IMR-90 (cell line): ENCODE results near the gene ZNF80. TPM values are rescaled to one million over a fixed set of nuclear protein-coding genes. Genes with fewer than 3 reads are reported as not detected.
A peak's percentile ranks its signal among the peaks of the same experiment; 100 is the strongest.

Experiments
- ATAC-seq: fragments of 200-7000 bp; cut with Tn5 transposase; 2 replicates; pipeline ENCODE4 v1.9.1; 2020; ENCODE audit warnings: low read depth, mild to moderate bottlenecking, moderate library complexity
- BruUV-seq: library from RNA; stranded (reverse); fragments of 400-500 nt; replicated peaks from 2 replicates; lab custom pipeline; 2021; lab: Mats Ljungman, UMichigan
- CTCF ChIA-PET: fragments of 300-600 bp; formaldehyde crosslinking; extraction: SDS; loops from one replicate; lab custom pipeline; 2021; ENCODE audit warnings: antibody characterized with exemption; lab: Yijun Ruan, JAX
- POLR2A ChIA-PET: fragments of 300-600 bp; sonication (Branson Sonifier 250); formaldehyde crosslinking; loops from one replicate; lab custom pipeline; 2022; ENCODE audit warnings: antibody characterized with exemption; ENCODE audit not compliant: unreplicated experiment; lab: Charles Lee
- DNase-seq: peaks from one replicate; pipeline ENCODE4 v3.0.0; 2013
- H2AFZ ChIP-seq: replicated peaks from 2 replicates; pipeline ENCODE3; 2013; ENCODE audit warnings: low read length, mild to moderate bottlenecking; ENCODE audit not compliant: poor library complexity
- H2AK5ac ChIP-seq: 2 replicates; pipeline ENCODE4 v1.6.1; 2013; ENCODE audit warnings: low read depth, low read length, inconsistent platforms
- H2AK9ac ChIP-seq: replicated peaks from 2 replicates; pipeline ENCODE3; 2013; ENCODE audit warnings: mild to moderate bottlenecking, low read depth, low read length, moderate library complexity; ENCODE audit not compliant: poor library complexity
- H2BK120ac ChIP-seq: 2 replicates; pipeline ENCODE4 v1.6.1; 2013; ENCODE audit warnings: low read depth, low read length, inconsistent platforms
- H2BK15ac ChIP-seq: 3 replicates; pipeline ENCODE4 v1.6.1; 2013; ENCODE audit warnings: low read depth, low read length, inconsistent platforms
- H2BK20ac ChIP-seq: 2 replicates; pipeline ENCODE4 v1.6.1; 2013; ENCODE audit warnings: low read depth, mild to moderate bottlenecking, inconsistent platforms, low read length, moderate library complexity
- H2BK5ac ChIP-seq: 2 replicates; pipeline ENCODE4 v1.6.1; 2013; ENCODE audit warnings: mild to moderate bottlenecking, low read depth, low read length, inconsistent platforms; ENCODE audit not compliant: poor library complexity, severe bottlenecking
- H3K14ac ChIP-seq: replicated peaks from 2 replicates; pipeline ENCODE4 v1.6.1; 2013; ENCODE audit warnings: low read depth, low read length, inconsistent platforms
- H3K18ac ChIP-seq: 2 replicates; pipeline ENCODE4 v1.6.1; 2013; ENCODE audit warnings: low read depth, low read length, control low read depth
- H3K23ac ChIP-seq: 2 replicates; pipeline ENCODE4 v1.6.1; 2013; ENCODE audit warnings: low read depth, low read length, inconsistent platforms
- H3K27ac ChIP-seq: 2 replicates; pipeline ENCODE4 v1.5.1; 2013; ENCODE audit warnings: mild to moderate bottlenecking, control low read depth, low read length; ENCODE audit not compliant: insufficient read depth
- H3K27me3 ChIP-seq: 2 replicates; pipeline ENCODE4 v1.6.1; 2013; ENCODE audit warnings: low read length; ENCODE audit not compliant: control insufficient read depth, insufficient read depth
- H3K36me3 ChIP-seq: 2 replicates; pipeline ENCODE4 v1.6.1; 2013; ENCODE audit warnings: low read length, mixed read lengths; ENCODE audit not compliant: control insufficient read depth, insufficient read depth
- H3K4ac ChIP-seq: 2 replicates; pipeline ENCODE4 v1.6.1; 2013; ENCODE audit warnings: low read depth, low read length, inconsistent platforms
- H3K4me1 ChIP-seq: 2 replicates; pipeline ENCODE4 v1.6.1; 2013; ENCODE audit warnings: low read length, mixed read lengths; ENCODE audit not compliant: control insufficient read depth, insufficient read depth
- H3K4me2 ChIP-seq: 2 replicates; pipeline ENCODE4 v1.6.1; 2013; ENCODE audit warnings: low read depth, mild to moderate bottlenecking, control low read depth, low read length, moderate library complexity
- H3K4me3 ChIP-seq: 2 replicates; pipeline ENCODE4 v1.5.1; 2013; ENCODE audit warnings: low read depth, mild to moderate bottlenecking, control low read depth, low read length, moderate library complexity; ENCODE audit not compliant: insufficient read depth
- H3K56ac ChIP-seq: 2 replicates; pipeline ENCODE4 v1.6.1; 2013; ENCODE audit warnings: low read length, inconsistent platforms; ENCODE audit not compliant: insufficient read depth; ENCODE audit errors: extremely low read depth
- H3K79me1 ChIP-seq, 2 experiments: 2 replicates each; pipeline ENCODE4 v1.6.1; 2013; ENCODE audit warnings: low read length in 2 of 2, inconsistent platforms in 1 of 2, low read depth in 1 of 2
- H3K9ac ChIP-seq: 2 replicates; pipeline ENCODE4 v1.6.1; 2013; ENCODE audit warnings: low read depth, low read length, control low read depth
- H3K9me1 ChIP-seq: 2 replicates; pipeline ENCODE4 v1.6.1; 2013; ENCODE audit warnings: low read length, inconsistent platforms; ENCODE audit not compliant: insufficient read depth
- H3K9me3 ChIP-seq: 2 replicates; pipeline ENCODE4 v1.6.1; 2013; ENCODE audit warnings: low read length; ENCODE audit not compliant: control insufficient read depth, insufficient read depth
- H4K20me1 ChIP-seq: 2 replicates; pipeline ENCODE4 v1.6.1; 2013; ENCODE audit warnings: low read length, inconsistent platforms; ENCODE audit not compliant: insufficient read depth
- H4K5ac ChIP-seq: 2 replicates; pipeline ENCODE4 v1.6.1; 2013; ENCODE audit warnings: mild to moderate bottlenecking, low read depth, low read length, control low read depth
- H4K8ac ChIP-seq, 2 experiments: 2 replicates each; pipeline ENCODE4 v1.6.1; 2013; ENCODE audit warnings: low read depth in 2 of 2, low read length in 2 of 2, control low read depth in 1 of 2, inconsistent platforms in 1 of 2
- H4K91ac ChIP-seq: 2 replicates; pipeline ENCODE4 v1.6.1; 2013; ENCODE audit warnings: low read depth, low read length, inconsistent platforms; ENCODE audit not compliant: insufficient read depth
- BHLHE40 ChIP-seq: fragments of 150-350 bp; IDR thresholded peaks from 2 replicates; pipeline ENCODE4 v1.6.1; 2016; ENCODE audit warnings: mild to moderate bottlenecking, low read depth, low read length
- CEBPB ChIP-seq: IDR thresholded peaks from 2 replicates; pipeline ENCODE4 v1.6.1; 2012; ENCODE audit warnings: low read depth, low read length, improper control_type of control experiment
- CHD1 ChIP-seq: IDR thresholded peaks from 2 replicates; pipeline ENCODE4 v1.6.1; 2012; ENCODE audit warnings: low read depth, low read length, improper control_type of control experiment
- ELK1 ChIP-seq: fragments of 150-350 bp; IDR thresholded peaks from 2 replicates; pipeline ENCODE4 v1.6.1; 2016; ENCODE audit warnings: low read depth, mild to moderate bottlenecking, low read length, moderate library complexity, borderline replicate concordance
- FOS ChIP-seq: fragments of 150-350 bp; IDR thresholded peaks from 2 replicates; pipeline ENCODE4 v1.6.1; 2016; ENCODE audit warnings: low read depth, low read length
- MAFK ChIP-seq: IDR thresholded peaks from 2 replicates; pipeline ENCODE4 v1.6.1; 2012; ENCODE audit warnings: low read depth, low read length, improper control_type of control experiment
- MAZ ChIP-seq: IDR thresholded peaks from 2 replicates; pipeline ENCODE4 v1.6.1; 2012; ENCODE audit warnings: low read depth, mild to moderate bottlenecking, low read length, improper control_type of control experiment, moderate library complexity, borderline replicate concordance
- MXI1 ChIP-seq: IDR thresholded peaks from 2 replicates; pipeline ENCODE4 v1.6.1; 2012; ENCODE audit warnings: low read depth, mild to moderate bottlenecking, low read length, moderate library complexity, borderline replicate concordance
- NFE2L2 ChIP-seq: fragments of 150-350 bp; IDR thresholded peaks from 2 replicates; pipeline ENCODE4 v1.6.1; 2016; ENCODE audit warnings: low read depth, mild to moderate bottlenecking, low read length
- POLR2A ChIP-seq: IDR thresholded peaks from 2 replicates; pipeline ENCODE4 v1.6.1; 2012; ENCODE audit warnings: mild to moderate bottlenecking, low read depth, low read length
- RAD21 ChIP-seq: IDR thresholded peaks from 2 replicates; pipeline ENCODE4 v1.6.1; 2012; ENCODE audit warnings: low read length, improper control_type of control experiment
- RCOR1 ChIP-seq: IDR thresholded peaks from 2 replicates; pipeline ENCODE4 v1.6.1; 2012; ENCODE audit warnings: mild to moderate bottlenecking, low read length, improper control_type of control experiment; ENCODE audit not compliant: insufficient replicate concordance
- RFX5 ChIP-seq: IDR thresholded peaks from 2 replicates; pipeline ENCODE4 v1.8.0; 2012; ENCODE audit warnings: low read depth, mild to moderate bottlenecking, low read length, moderate library complexity
- SMC3 ChIP-seq: fragments of 150-350 bp; IDR thresholded peaks from 2 replicates; pipeline ENCODE4 v1.6.1; 2016; ENCODE audit warnings: low read depth, mild to moderate bottlenecking, antibody characterized with exemption, low read length, moderate library complexity
- USF2 ChIP-seq: fragments of 150-350 bp; IDR thresholded peaks from 2 replicates; pipeline ENCODE4 v1.6.1; 2017; ENCODE audit warnings: mild to moderate bottlenecking, antibody characterized with exemption, low read length, low read depth
- WGBS, 2 experiments: methylation state at CpG; one replicate each; pipeline versions ENCODE4 v1.1.5 to v1.1.7; 2013; ENCODE audit warnings: missing lambda C conversion rate in 2 of 2; ENCODE audit not compliant: insufficient read length in 1 of 2; ENCODE audit errors: extremely low coverage in 2 of 2; 5-methylcytosine and 5-hydroxymethylcytosine counted together
- dilution Hi-C: fragments of 300-500 bp; cut with HindIII; formaldehyde crosslinking; loops from one replicate; pipeline ENCODE4 v1.14.3; 2018; ENCODE audit warnings: low sequenced_read_pairs; ENCODE audit not compliant: unreplicated experiment
- in situ Hi-C: fragments of 300-500 bp; cut with MboI; formaldehyde crosslinking; loops from 3 replicates; pipeline ENCODE4 v1.14.3; 2019; ENCODE audit warnings: low sequenced_read_pairs, inconsistent platforms, mixed read lengths
- intact Hi-C: fragments of 100-400 bp; cut with micrococcal nuclease; formaldehyde crosslinking; loops from 2 replicates; pipeline ENCODE4 v1.10.0; 2022
- polyA plus RNA-seq, 3 experiments: library from polyadenylated mRNA; depleted of rRNA; stranded (reverse); fragments of >200 nt; gene quantifications; 2 replicates each; pipeline ENCODE4 v1.2.3, GENCODE V29; 2012; ENCODE audit warnings: low replicate concordance in 1 of 3
- total RNA-seq: library from RNA; depleted of rRNA; stranded (reverse); fragments of >200 nt; gene quantifications from 2 replicates; pipeline ENCODE4 v1.2.3, GENCODE V29; 2012

ZNF80 gene
- total and polyA plus RNA-seq, 2 of the 4 experiments (the other 2 are of a cell fraction): not detected

- Histone ChIP-seq H2AK5ac (no peak overlapping the region), H3K18ac (no peak overlapping the region), H4K91ac (no peak overlapping the region), H2AFZ (peak overlapping the region; percentile 71), H2BK5ac (no peak overlapping the region), H3K9me3 (no peaks in the 10 kb centered on the region), H3K4me3 (no peak overlapping the region), H3K56ac (no peak overlapping the region), H3K23ac (no peak overlapping the region), H3K27me3 (peaks cover 18% of the 10 kb centered on the region), H4K5ac (no peak overlapping the region), H3K9me1 (no peaks in the 10 kb centered on the region), H4K8ac (no peak overlapping the region), H3K4me2 (peak overlapping the region; percentile 68), H2AK9ac (no peak overlapping the region), H3K79me1 (no peaks in the 10 kb centered on the region), H4K20me1 (no peaks in the 10 kb centered on the region), H3K36me3 (no peaks in the 10 kb centered on the region), H2BK20ac (no peak overlapping the region), H3K14ac (no peak overlapping the region), H3K4ac (no peak overlapping the region), H2BK120ac (no peak overlapping the region), H2BK15ac (no peak overlapping the region), H3K27ac (no peak overlapping the region), H3K4me1 (no peaks in the 10 kb centered on the region), H3K9ac (no peak overlapping the region)
- peak; percentile 15; the same call in 1 of the 2 replicates for ATAC-seq
- dilution Hi-C loops (no loop called here), in situ Hi-C loops (no loop called here), intact Hi-C loops (no loop called here)
- WGBS, 2 experiments: no CpG with 5 or more reads among the region's 6 CpGs
- BruUV-seq: no TSS peak
- DNase-seq: no peak
- ChIA-PET POLR2A (no interaction called here), CTCF (interaction anchor here (0.6 to 1.6 kb wide), 2 partner anchors 10 to 59 kb away, joined by 5 to 7 read pairs; no protein-coding TSS in a partner anchor)
- no peak for TF ChIP-seq MAFK
- no peak for TF ChIP-seq SMC3
- TF ChIP-seq FOS: no peak
- TF ChIP-seq ELK1: no peak
- no peak for TF ChIP-seq POLR2A
- TF ChIP-seq MXI1: no peak
- no peak for TF ChIP-seq MAZ
- TF ChIP-seq CEBPB: no peak
- no peak for TF ChIP-seq RAD21
- TF ChIP-seq NFE2L2: no peak
- no peak for TF ChIP-seq CHD1
- TF ChIP-seq RCOR1: no peak
- no peak for TF ChIP-seq RFX5
- TF ChIP-seq USF2: no peak
- TF ChIP-seq BHLHE40: no peak
Measured at GRCh38 chr3:114214542-114215341, 22.6 kb downstream of the ZNF80 start.
